IMR-90 (cell line): ENCODE results near the gene DSCAML1.

Experiments
- CEBPB ChIP-seq: IDR thresholded peaks from 2 replicates; pipeline ENCODE4 v1.6.1; 2012; ENCODE audit warnings: low read depth, low read length, improper control_type of control experiment
- CTCF ChIP-seq: conservative IDR thresholded peaks from 2 replicates; pipeline ENCODE4 v1.5.1; 2012; ENCODE audit warnings: mild to moderate bottlenecking, low read depth, low read length, improper control_type of control experiment
- ELK1 ChIP-seq: fragments of 150-350 bp; IDR thresholded peaks from 2 replicates; pipeline ENCODE4 v1.6.1; 2016; ENCODE audit warnings: low read depth, mild to moderate bottlenecking, low read length, moderate library complexity, borderline replicate concordance
- MXI1 ChIP-seq: IDR thresholded peaks from 2 replicates; pipeline ENCODE4 v1.6.1; 2012; ENCODE audit warnings: low read depth, mild to moderate bottlenecking, low read length, moderate library complexity, borderline replicate concordance
- POLR2A ChIP-seq: IDR thresholded peaks from 2 replicates; pipeline ENCODE4 v1.6.1; 2012; ENCODE audit warnings: mild to moderate bottlenecking, low read depth, low read length
- RAD21 ChIP-seq: IDR thresholded peaks from 2 replicates; pipeline ENCODE4 v1.6.1; 2012; ENCODE audit warnings: low read length, improper control_type of control experiment
- RFX5 ChIP-seq: IDR thresholded peaks from 2 replicates; pipeline ENCODE4 v1.8.0; 2012; ENCODE audit warnings: low read depth, mild to moderate bottlenecking, low read length, moderate library complexity

GRCh38 chr11:117619661-117620060 lies 177.4 kb downstream of the DSCAML1 start:
- TF ChIP-seq CTCF: no peak
- no peak for TF ChIP-seq ELK1
- no peak for TF ChIP-seq RAD21
- no peak for TF ChIP-seq POLR2A
- TF ChIP-seq MXI1: no peak
- TF ChIP-seq RFX5: no peak
- no peak for TF ChIP-seq CEBPB
